ENCODE results near the gene KRTAP9-3. TPM values are rescaled to one million over a fixed set of nuclear protein-coding genes. Genes with fewer than 3 reads are reported as not detected.
"Not testable (repeated sequence)": the region's sequence is repeated elsewhere in the genome, so short reads cannot be mapped to it uniquely, and the experiment has no call there.

Gene KRTAP9-3
- total RNA-seq, 1 donor from 2014 or later, result not detected

- Mint-ChIP-seq H3K36me3 (no peaks in the 10 kb centered on the region), H3K4me3 (no peak overlapping the region), H3K27ac (no peak overlapping the region), H3K4me1 (no peaks in the 10 kb centered on the region), H3K27me3 (ENCODE audit: low read depth) (peaks cover 19% of the 10 kb centered on the region), H3K9me3 (no peaks in the 10 kb centered on the region)
- TF ChIP-seq CTCF (IDR thresholded peaks at IDR 0.05; ENCODE audit: unreplicated experiment), result no peak
- no peak for DNase-seq (ENCODE audit: low spot score in 2 of 2, unreplicated experiment in 2 of 2)
Observed at GRCh38 chr17:41264599-41264998, 32.4 kb downstream of the KRTAP9-3 start.

- DNase-seq (ENCODE audit: low spot score in 2 of 2, unreplicated experiment in 2 of 2), result no peak
- Mint-ChIP-seq H3K4me1 (no peaks in the 10 kb centered on the region), H3K9me3 (no peaks in the 10 kb centered on the region), H3K4me3 (no peak within 1 kb of the TSS), H3K36me3 (no peaks in the 10 kb centered on the region), H3K27ac (no peak within 1 kb of the TSS), H3K27me3 (ENCODE audit: low read depth) (peaks cover 19% of the 10 kb centered on the region)
- TF ChIP-seq CTCF (IDR thresholded peaks at IDR 0.05; ENCODE audit: unreplicated experiment), result no peak
Observed at GRCh38 chr17:41265078-41265477, 32.8 kb downstream of the KRTAP9-3 start, which contains the start of gene KRTAP9-6. TSS of gene KRTAP9-6 (plus strand) at chr17:41265378. CDS start at chr17:41265378, 0 bp downstream.

- no peak overlapping the region for H3K4me3 Mint-ChIP-seq
- no peaks in the 10 kb centered on the region for H3K4me1 Mint-ChIP-seq
- no peaks in the 10 kb centered on the region for H3K9me3 Mint-ChIP-seq
- H3K27ac Mint-ChIP-seq, result no peak overlapping the region
- peaks cover 7% of the 10 kb centered on the region for H3K27me3 Mint-ChIP-seq (ENCODE audit: low read depth)
- TF ChIP-seq CTCF (IDR thresholded peaks at IDR 0.05; ENCODE audit: unreplicated experiment), result no peak
- no peaks in the 10 kb centered on the region for H3K36me3 Mint-ChIP-seq
- no peak for DNase-seq (ENCODE audit: low spot score in 2 of 2, unreplicated experiment in 2 of 2)
Observed at GRCh38 chr17:41267711-41268110, 35.5 kb downstream of the KRTAP9-3 start.

- H3K36me3 Mint-ChIP-seq; H3K9me3 Mint-ChIP-seq; DNase-seq (ENCODE audit: low spot score in 2 of 2, unreplicated experiment in 2 of 2); H3K4me1 Mint-ChIP-seq; H3K27me3 Mint-ChIP-seq (ENCODE audit: low read depth); H3K4me3 Mint-ChIP-seq; H3K27ac Mint-ChIP-seq: not testable (repeated sequence)
Observed at GRCh38 chr17:41271323-41271722, 39.1 kb downstream of the KRTAP9-3 start.

GRCh38 chr17:41271858-41272257, 39.6 kb downstream of the KRTAP9-3 start:
- H3K9me3 Mint-ChIP-seq, result no peaks in the 10 kb centered on the region
- no peak for TF ChIP-seq CTCF (IDR thresholded peaks at IDR 0.05; ENCODE audit: unreplicated experiment)
- H3K4me1 Mint-ChIP-seq, result peaks cover 6% of the 10 kb centered on the region
- H3K27ac Mint-ChIP-seq, result no peak overlapping the region
- no peak overlapping the region for H3K4me3 Mint-ChIP-seq
- H3K27me3 Mint-ChIP-seq (ENCODE audit: low read depth), result peaks cover 11% of the 10 kb centered on the region
- H3K36me3 Mint-ChIP-seq, result no peaks in the 10 kb centered on the region
- DNase-seq (ENCODE audit: low spot score in 2 of 2, unreplicated experiment in 2 of 2), result no peak

- H3K36me3 Mint-ChIP-seq; H3K9me3 Mint-ChIP-seq; H3K4me3 Mint-ChIP-seq; H3K27ac Mint-ChIP-seq; H3K4me1 Mint-ChIP-seq; DNase-seq (ENCODE audit: low spot score in 2 of 2, unreplicated experiment in 2 of 2): not testable (repeated sequence)
- H3K27me3 Mint-ChIP-seq (ENCODE audit: low read depth), result peaks cover 13% of the 10 kb centered on the region
Observed at GRCh38 chr17:41275648-41276190, 43.5 kb downstream of the KRTAP9-3 start, which contains the start of gene KRTAP9-7. TSS of gene KRTAP9-7 (plus strand) at chr17:41275698. CDS start at chr17:41275698, 0 bp downstream.

All from mesothelial cell of epicardium (in vitro differentiated cells).